Measurements from ENCODE around the gene DNAH10.

The DNAH10 gene

GRCh38 chr12:123976227-123976826 is 214.2 kb downstream of the DNAH10 start:
- DNase-seq, result no peak

- DNase-seq, result no peak
Measured at GRCh38 chr12:123979566-123979965, 217.5 kb downstream of the DNAH10 start.

GRCh38 chr12:123982269-123982668 is 220.2 kb downstream of the DNAH10 start:
- no peak for DNase-seq

GRCh38 chr12:123983822-123984485 is 221.9 kb downstream of the DNAH10 start:
- DNase-seq, result peak; percentile 61 to 69

GRCh38 chr12:123984903-123985302 is 222.8 kb downstream of the DNAH10 start:
- no peak for DNase-seq

Measured in Kasumi-1 (cell line).